ENCODE results near the gene ACSM6.

- TF ChIP-seq L3MBTL2 (conservative IDR thresholded peaks at IDR 0.05), result no peak
- no peak for TF ChIP-seq TARDBP (IDR thresholded peaks at IDR 0.05)
- TF ChIP-seq NFRKB (IDR thresholded peaks at IDR 0.05), result no peak
Observed at GRCh38 chr10:95168694-95169093, 25.3 kb upstream of the ACSM6 start.

All from HEK293T (cell line).